ENCODE measurements around the gene CATSPERZ.
A peak's percentile ranks its signal among the peaks of the same experiment; 100 is the strongest.

DNA sequence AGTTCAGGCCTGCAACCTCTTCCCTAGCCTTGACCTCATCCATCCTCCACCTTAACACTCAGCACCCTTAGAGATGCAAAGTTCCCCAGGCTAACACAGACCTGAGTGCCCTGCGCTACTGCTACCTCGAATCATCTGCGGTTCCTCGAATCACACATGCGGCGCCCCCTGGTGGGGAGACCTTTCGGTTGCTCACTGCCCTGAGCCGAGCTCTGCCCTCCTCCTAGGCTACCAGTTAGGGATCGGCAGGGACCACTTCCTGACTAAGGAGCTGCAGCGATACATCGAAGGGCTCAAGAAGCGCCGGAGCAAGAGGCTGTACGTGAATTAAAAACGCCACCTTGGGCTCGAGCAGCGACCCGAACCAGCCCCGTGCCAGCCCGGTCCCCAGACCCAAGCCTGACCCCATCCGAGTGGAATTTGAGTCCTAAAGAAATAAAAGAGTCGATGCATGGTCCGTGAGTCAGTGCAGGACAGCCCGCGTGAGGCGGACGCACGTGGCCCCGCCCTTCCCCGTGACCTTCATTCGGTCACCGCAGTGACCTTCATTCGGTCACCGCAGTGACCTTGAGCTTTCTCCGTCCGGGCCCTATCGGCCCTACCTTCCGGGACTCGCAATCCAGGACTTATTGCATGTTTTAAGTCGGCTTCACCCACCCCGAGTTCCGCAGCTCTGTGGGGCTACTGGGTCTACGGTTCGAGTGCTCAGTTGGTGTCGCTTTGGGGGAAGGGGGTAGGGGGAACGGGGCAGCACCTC lies 4.3 kb downstream of the CATSPERZ start:
- TF ChIP-seq TAF1 (IDR thresholded peaks at IDR 0.05; ENCODE audit: borderline replicate concordance, low read depth, low read length) = 0 out of 2 replicates have a peak, but pooled peaks have one; percentile 37
- peak; percentile 65; the same call in 1 of the 2 replicates for TF ChIP-seq POLR2A (IDR thresholded peaks at IDR 0.05; ENCODE audit: low read depth, low read length)
- TF ChIP-seq POLR2AphosphoS5 (IDR thresholded peaks at IDR 0.05; ENCODE audit: low read depth, low read length) = peak; percentile 79
